HG03378 (cell line): ENCODE measurements around the gene HADHB.
"Not testable (repeated sequence)": the region's sequence is repeated elsewhere in the genome, so short reads cannot be mapped to it uniquely, and the experiment has no call there.

ENCODE experiments used
- ATAC-seq: cut with Tn5 transposase; IDR thresholded peaks from one replicate; pipeline ENCODE4 v1.9.1; 2021; ENCODE audit warnings: mild to moderate bottlenecking, moderate library complexity; ENCODE audit not compliant: unreplicated experiment

Gene HADHB

DNA sequence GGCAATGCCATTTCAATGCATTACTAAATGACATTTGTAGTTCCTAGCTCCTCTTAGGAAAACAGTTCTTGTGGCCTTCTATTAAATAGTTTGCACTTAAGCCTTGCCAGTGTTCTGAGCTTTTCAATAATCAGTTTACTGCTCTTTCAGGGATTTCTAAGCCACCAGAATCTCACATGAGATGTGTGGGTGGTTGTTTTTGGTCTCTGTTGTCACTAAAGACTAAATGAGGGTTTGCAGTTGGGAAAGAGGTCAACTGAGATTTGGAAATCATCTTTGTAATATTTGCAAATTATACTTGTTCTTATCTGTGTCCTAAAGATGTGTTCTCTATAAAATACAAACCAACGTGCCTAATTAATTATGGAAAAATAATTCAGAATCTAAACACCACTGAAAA, 45.3 kb downstream of the HADHB start:
- ATAC-seq = no peak

DNA sequence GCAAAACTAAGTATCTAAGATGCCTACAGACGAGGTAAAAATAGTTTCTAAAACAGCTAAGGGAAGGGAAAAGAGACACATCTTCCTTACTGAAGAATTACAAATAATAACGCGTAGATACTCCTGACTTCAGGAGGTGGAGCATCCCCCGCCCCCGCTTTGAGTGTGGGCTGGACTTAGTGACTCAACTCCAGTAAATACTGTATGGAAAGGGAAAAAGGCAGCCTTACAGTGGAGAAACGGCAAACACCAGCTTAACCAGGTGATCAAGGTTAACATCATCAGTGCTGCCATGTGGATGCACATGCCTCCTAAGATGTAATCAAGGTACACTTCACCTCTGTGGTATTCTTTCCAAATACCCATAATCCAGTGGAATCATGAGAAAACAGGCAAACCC, 47.9 kb downstream of the HADHB start:
- no peak for ATAC-seq

DNA sequence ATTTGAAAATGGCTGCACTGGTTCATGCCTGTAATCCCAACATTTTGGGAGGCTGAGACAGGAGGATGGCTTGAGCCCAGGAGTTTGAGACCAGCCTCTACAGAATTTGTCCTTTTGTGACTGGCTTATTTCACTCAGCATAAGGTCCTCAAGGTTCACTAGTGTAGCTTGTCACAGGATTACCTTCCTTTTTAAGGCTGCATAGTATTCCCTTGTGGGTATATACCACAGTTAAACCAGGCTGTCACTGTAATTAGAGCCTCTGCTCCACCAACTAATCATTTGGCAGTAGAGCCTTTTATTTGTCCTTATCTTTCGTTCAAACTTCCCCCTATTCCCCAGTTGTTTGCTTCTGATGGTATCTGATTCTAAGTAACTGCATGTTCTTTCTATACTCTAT, 50.8 kb downstream of the HADHB start:
- no peak for ATAC-seq

DNA sequence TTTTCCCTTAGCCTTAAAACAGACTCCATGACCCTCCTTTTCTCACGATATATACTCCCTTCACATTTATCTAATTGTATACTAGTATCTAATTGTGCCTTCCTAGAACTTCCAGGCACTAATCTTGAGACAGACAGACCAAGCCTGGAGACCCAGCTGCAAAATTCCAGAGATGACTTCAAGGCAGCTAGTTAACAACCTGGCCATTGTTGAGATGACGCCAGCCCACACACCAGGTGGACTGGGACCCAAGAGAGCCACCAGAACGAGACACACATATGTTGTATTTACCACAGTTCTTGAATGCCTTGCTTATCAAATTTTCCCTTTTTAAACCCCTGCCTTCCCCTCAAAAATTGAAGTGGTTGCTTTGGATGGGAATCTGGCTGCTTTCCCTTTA, 52.3 kb downstream of the HADHB start:
- no peak for ATAC-seq

- ATAC-seq = no peak
Observed at GRCh38 chr2:26298286-26298637, 53.5 kb downstream of the HADHB start.

GRCh38 chr2:26298638-26299393, 54.1 kb downstream of the HADHB start:
- ATAC-seq = no peak

- no peak for ATAC-seq
Observed at GRCh38 chr2:26299471-26300101, 54.8 kb downstream of the HADHB start.

DNA sequence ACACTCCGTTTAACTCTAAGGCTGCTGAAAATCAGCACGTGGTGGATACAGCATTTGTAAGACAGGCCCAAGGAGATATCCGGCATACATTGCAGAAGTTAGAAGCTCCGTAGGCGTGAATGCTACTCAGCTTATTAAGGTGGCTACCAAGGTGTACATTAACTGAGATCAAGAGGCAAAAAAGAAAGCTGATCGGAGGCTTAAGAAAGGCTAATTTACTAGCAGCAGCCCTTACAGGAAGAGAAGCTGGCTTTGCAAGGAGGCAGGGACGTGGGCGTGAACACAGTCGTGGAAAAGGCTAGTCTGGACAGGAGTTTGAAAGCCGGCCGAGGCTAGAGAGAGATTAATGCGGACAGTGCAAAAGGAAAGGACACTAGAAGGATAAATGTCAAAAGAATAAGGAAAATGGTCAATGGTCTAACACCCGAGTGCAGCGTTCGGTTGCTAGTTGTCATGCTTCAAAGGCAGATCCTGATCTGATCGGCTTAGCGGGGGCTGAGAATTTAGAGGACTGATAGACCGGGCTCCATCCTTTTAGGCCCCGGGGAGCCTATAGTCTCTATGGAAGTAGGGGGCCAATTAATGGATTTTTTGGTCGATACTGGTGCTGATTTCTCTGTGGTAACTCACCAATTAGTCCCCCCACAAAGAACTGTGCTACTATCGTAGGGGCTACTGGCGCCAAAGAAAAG, 55.6 kb downstream of the HADHB start:
- ATAC-seq = no peak

- ATAC-seq = no peak
Observed at GRCh38 chr2:26302846-26303245, 58.1 kb downstream of the HADHB start.

- ATAC-seq = not testable (repeated sequence)
Observed at GRCh38 chr2:26305094-26305493, 60.4 kb downstream of the HADHB start.

GRCh38 chr2:26305540-26305939, 60.8 kb downstream of the HADHB start:
- ATAC-seq = no peak

DNA sequence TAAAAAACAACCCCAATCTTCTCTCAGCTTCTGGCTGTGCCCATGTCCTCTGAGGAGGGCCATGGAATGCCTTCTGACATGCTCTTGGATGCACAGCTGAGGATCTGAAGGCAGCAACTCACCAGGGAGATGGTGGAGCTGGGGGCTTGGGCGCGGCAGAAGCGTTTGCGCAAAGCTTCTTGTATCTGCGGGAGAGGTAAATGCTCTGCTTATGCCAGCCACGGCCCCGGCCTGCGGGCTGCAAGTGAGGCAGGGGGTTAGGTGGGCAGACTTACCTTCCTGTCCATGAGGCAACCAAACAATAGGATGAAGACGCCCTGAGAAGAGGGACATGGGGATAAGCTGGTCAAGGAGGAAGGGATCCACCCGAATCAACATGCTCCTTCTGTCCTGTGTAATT, 65.2 kb downstream of the HADHB start:
- ATAC-seq = no peak

DNA sequence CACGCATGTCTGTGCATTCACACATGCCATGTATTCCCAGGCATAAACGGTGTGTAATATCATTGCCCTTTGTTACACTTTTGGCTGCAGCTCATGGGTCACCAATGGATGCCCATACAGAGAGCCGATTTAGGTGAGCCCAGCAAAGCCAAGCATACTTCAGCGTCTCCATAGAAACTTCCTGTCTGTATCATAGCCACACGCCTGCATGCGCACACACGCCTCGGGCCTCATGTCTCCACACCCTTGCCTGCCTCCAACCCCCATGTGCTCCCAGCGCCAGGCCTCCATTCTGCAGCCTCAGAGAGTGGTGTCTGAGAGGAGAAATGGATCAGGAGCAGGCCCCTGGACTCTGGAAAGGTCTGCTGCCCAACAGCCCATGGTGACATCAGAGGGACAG, 67.7 kb downstream of the HADHB start:
- no peak for ATAC-seq

- no peak for ATAC-seq
Observed at GRCh38 chr2:26313446-26313845, 68.7 kb downstream of the HADHB start.

DNA sequence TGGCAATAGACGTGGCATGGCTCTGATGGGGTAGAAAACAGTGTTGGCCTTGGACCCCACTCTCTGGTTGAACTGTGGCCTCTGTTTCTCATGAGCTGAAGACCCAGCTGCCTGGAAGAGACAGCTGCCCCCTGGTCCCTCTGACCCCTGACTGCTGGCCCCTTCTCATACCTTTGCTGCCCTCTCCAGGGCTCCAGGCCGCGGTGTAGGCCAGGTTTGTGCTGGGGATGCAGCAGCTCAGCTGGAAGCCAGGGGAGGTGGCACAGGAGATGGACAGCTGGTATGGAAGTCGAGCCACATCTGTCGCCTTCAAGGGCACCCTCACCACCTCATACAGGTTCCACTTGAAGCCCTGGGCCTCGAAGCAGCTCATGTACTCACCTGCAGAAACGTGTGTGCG, 69.5 kb downstream of the HADHB start:
- ATAC-seq = no peak

- no peak for ATAC-seq
Observed at GRCh38 chr2:26316041-26316440, 71.3 kb downstream of the HADHB start.

DNA sequence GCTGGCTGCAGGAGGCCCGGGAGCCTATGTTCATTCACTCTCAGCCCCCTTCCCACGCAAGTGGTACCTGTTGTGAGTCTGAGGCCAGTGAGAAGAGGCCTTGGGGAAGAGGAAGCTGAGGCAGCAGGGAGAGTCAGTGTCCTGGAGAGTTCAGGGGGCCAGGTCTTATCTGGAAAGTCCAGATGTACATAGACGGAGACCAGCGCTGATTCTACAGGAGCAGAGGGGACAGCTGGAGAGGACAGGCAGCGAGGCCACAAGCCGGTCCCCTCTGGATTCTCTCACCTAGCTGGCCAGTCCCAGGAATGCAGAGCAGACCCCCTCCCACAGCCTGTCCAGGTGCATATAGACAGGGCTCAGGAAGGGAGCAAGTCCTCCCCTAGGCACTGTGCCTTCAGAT, 72.1 kb downstream of the HADHB start:
- no peak for ATAC-seq

DNA sequence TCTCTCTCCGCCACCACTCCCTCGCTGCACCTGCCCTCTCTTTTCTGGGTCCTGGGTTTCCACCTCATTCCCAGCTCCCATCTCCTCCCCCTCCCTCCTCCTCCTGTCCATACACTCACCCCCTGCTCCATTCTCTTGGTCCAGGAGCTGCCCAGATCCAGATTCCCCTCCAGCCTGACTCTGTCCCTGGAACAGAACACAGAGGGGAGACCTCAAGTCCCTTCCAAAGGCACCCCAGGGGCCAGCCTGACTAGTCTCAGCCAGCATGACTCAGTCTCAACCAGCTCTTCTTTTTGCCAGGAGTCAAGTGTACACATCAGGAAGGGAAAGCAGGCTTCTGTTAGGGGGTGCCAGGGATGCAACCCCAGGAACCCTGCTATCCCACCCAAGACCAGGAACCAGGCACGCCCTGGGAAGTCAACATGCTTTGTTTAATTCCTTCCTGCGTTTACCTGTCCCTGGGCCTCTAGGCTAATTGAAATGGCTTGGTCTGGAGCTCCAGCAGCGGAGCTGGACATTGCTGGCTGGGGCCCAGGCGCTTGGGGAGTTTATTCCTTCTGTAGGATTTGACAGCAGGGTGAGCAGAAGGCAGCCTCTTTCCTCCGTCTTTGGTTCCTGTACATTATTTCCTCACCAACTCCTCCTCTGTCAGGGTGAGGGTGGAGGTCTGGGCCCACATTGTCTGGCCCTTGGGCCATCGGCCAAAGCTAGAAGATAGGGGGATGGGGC, 72.8 kb downstream of the HADHB start:
- no peak for ATAC-seq

GRCh38 chr2:26318950-26319349, 74.2 kb downstream of the HADHB start:
- no peak for ATAC-seq

DNA sequence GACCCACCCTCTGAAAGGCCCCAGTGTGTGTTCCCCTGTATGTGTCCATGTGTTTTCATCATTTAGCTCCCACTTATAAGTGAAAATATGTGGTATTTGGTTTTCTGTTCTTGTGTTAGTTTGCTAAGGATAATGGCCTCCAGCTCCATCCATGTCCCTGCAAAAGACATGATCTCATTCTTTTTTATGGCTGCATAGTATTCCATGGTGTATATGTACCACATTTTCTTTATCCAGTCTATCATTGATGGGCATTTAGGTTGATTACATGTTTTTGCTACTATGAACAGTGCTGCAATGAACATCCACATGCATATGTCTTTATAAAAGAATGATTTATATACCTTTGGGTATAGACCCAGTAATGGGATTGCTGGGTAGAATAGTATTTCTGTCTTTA, 79.7 kb downstream of the HADHB start:
- not testable (repeated sequence) for ATAC-seq

GRCh38 chr2:26324903-26325302, 80.2 kb downstream of the HADHB start:
- ATAC-seq = no peak

GRCh38 chr2:26325851-26326250, 81.1 kb downstream of the HADHB start:
- ATAC-seq = no peak
